ENCODE data around the gene ZMYND12.
"Not testable (repeated sequence)": the region's sequence is repeated elsewhere in the genome, so short reads cannot be mapped to it uniquely, and the experiment has no call there.

Gene ZMYND12

DNA sequence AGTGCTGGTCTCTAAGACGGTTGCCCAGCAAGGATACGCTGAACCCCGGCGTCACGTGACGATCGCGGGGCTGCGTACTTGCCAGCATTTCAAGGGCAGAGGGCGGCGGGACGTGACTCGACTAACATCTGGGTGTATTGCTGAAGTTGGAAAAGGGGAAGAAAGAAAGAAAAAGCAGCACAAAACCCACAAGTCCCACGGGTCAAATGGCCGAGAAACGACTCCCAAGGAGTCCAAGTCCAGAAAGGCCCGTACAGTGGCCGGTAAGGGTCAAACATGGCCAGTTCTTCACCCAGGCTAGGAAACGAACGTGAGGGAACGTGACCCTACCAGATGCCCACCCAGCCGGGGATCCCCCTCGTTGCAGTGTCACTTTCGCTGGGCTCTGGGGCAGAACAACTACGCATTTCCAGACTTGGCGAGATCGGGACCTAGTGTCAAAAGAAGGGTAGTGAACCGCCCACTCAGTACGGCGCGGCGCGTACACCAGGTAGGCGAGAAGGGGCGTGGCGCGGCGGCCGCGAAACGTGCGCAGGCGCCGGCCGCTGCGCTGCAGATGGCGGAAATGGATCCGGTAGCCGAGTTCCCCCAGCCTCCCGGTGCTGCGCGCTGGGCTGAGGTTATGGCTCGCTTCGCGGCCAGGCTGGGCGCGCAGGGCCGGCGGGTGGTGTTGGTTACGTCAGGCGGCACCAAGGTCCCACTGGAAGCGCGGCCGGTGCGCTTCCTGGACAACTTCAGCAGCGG lies at the start of gene ZMYND12, which contains the start of gene PPCS:
Gene ZMYND12 (minus strand): TSS at position 13 of the 744 bp plus-strand sequence. CDS start 25 bp downstream, outside the sequence.
Gene PPCS (plus strand): TSS at position 534 of the 744 bp plus-strand sequence. CDS start 23 bp downstream, at position 557.
- DNase-seq = peak; percentile 90
- in situ Hi-C loops (cut with MboI; ENCODE audit: low pct_unique_long_range_greater_than_20kb, low sequenced_read_pairs) = no loop called here

DNA sequence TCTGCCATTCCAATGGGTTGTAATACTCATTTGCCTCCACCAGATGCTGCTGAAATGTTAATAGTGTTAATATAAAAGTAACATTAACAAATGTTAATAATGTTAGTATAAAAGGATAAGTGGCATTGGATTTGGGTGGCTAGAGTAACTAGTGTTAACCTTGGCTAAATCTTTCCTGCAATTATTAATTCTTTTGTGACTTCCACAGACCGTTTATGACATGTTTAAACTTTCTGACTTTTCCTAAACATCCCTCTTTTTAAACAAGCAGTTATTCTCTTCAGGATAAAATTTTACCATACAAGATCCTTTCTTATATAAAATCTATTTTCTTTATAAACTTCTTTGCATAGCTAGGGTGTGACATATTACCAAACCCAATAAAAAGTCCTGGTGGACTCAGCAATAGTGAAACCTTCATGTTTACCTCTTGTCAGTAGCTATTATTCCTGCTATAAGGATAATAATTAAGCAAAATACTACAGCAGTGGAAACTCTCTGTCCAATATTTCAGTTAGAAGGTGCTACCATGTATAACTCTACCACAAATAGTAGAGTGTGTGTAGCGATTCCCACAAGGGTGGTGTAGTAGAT lies 48.8 kb upstream of the ZMYND12 start:
- DNase-seq = no peak
- in situ Hi-C loops (cut with MboI; ENCODE audit: low pct_unique_long_range_greater_than_20kb, low sequenced_read_pairs) = no loop called here

DNA sequence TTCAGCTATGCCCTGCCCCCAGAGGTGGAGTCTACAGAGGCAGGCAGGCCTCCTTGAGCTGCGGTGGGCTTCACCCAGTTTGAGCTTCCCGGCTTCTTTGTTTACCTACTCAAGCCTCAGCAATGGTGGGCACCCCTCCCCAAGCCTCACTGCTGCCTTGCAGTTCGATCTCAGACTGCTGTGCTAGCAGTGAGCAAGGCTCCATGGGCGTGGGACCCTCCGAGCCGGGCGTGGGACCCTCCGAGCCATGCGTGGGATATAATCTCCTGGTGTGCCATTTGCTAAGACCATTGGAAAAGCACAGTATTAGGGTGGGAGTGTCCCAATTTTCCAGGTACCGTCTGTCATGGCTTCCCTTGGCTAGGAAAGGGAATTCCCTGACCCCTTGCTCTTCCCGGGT lies 46.2 kb upstream of the ZMYND12 start:
- in situ Hi-C loops (cut with MboI; ENCODE audit: low pct_unique_long_range_greater_than_20kb, low sequenced_read_pairs) = not testable (repeated sequence)

GRCh38 chr1:42490237-42490636 lies 34.4 kb upstream of the ZMYND12 start:
- in situ Hi-C loops (cut with MboI; ENCODE audit: low pct_unique_long_range_greater_than_20kb, low sequenced_read_pairs) = no loop called here
- no peak for DNase-seq

More for the DNA sequence above, 46.2 kb upstream of the ZMYND12 start:
- DNase-seq = not testable (repeated sequence)

GRCh38 chr1:42484382-42484781 lies 28.6 kb upstream of the ZMYND12 start:
- no peak for DNase-seq
- in situ Hi-C loops (cut with MboI; ENCODE audit: low pct_unique_long_range_greater_than_20kb, low sequenced_read_pairs) = no loop called here

- in situ Hi-C loops (cut with MboI; ENCODE audit: low pct_unique_long_range_greater_than_20kb, low sequenced_read_pairs) = no loop called here
- DNase-seq = peak; percentile 15
Observed at GRCh38 chr1:42482635-42483153, 26.9 kb upstream of the ZMYND12 start.

DNA sequence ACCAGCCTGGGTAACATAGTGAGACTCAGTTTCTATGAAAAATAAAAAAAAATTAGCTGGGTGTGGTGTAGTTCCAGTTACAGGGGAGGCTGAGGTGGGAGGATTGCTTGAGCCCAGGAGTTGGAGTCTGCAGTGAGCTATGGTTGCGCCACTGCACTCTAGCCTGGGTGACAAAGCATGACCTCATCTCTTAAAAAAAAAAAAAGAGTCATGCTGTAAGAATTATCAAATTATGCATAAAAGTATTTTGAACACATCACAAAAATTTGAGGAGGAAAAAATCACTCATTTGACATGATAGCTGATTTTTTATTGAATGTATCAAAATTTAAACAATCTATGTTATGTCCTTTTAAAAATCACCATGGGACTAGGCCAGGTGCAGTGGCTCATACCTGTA lies 25.1 kb upstream of the ZMYND12 start:
- in situ Hi-C loops (cut with MboI; ENCODE audit: low pct_unique_long_range_greater_than_20kb, low sequenced_read_pairs) = no loop called here
- no peak for DNase-seq

- DNase-seq = peak; percentile 19
- in situ Hi-C loops (cut with MboI; ENCODE audit: low pct_unique_long_range_greater_than_20kb, low sequenced_read_pairs) = no loop called here
Observed at GRCh38 chr1:42479621-42480020, 23.8 kb upstream of the ZMYND12 start.

DNA sequence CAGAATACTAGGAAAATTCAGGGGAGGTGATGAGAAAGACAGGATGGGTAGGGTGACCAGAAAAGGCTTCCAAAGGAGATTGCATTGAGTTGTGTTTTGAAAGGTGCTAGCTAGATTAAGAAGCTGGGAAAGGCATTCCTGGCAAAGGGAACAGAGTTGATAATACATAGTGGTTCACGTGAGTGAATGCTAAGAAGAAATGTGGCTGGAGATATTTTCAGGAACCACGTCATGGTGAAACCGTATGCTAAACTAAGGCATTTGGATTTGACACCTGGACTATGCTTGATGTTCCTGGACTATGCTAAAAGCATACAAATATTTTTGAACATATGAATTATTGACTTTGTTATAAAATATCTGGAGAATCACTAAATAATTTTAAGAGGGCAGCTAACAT lies 22.0 kb upstream of the ZMYND12 start:
- in situ Hi-C loops (cut with MboI; ENCODE audit: low pct_unique_long_range_greater_than_20kb, low sequenced_read_pairs) = no loop called here
- DNase-seq = no peak

DNA sequence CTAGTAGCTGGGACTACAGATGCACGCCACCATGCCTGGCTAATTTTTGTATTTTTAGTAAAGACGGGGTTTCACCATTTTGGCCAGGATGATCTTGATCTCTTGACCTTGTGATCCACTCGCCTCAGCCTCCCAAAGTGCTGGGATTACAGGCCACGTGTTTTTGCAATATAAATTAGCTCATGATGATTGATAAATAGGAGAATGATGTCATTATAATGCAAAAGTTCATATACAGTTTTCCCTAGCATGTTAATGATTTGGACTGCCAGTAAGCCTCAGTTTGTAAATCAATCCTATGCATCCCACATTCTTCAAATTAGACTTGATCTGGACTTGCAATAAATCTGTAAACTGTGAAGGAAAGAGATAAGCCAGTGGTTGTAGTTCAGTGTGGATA lies 21.5 kb upstream of the ZMYND12 start:
- in situ Hi-C loops (cut with MboI; ENCODE audit: low pct_unique_long_range_greater_than_20kb, low sequenced_read_pairs); DNase-seq: not testable (repeated sequence)

- in situ Hi-C loops (cut with MboI; ENCODE audit: low pct_unique_long_range_greater_than_20kb, low sequenced_read_pairs) = no loop called here
Observed at GRCh38 chr1:42476605-42477004, 20.8 kb upstream of the ZMYND12 start.

DNA sequence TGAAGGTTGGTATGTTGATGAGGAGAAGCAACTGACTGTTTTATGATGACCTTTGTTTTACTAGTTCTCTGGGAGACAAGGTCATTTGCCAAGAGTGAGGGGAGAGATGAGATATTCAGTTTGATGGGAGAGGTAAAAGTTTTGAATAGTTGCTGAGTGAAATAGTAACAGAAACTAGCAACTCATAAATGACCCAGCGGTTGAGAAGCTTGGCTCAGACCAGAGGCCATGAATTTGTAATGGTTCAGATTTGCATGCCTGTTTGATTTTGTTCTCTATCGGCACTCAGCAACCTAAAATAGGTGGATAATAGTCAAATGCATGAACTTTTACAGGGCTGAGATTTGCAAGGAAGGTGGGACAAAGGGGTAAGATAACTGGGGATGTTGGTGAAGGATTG lies 13.9 kb upstream of the ZMYND12 start:
- in situ Hi-C loops (cut with MboI; ENCODE audit: low pct_unique_long_range_greater_than_20kb, low sequenced_read_pairs) = no loop called here
- DNase-seq = no peak

More at GRCh38 chr1:42476605-42477004, 20.8 kb upstream of the ZMYND12 start:
- DNase-seq = no peak

GRCh38 chr1:42466030-42466429 lies 10.2 kb upstream of the ZMYND12 start:
- in situ Hi-C loops (cut with MboI; ENCODE audit: low pct_unique_long_range_greater_than_20kb, low sequenced_read_pairs) = no loop called here
- no peak for DNase-seq

- DNase-seq = no peak
- in situ Hi-C loops (cut with MboI; ENCODE audit: low pct_unique_long_range_greater_than_20kb, low sequenced_read_pairs) = no loop called here
Observed at GRCh38 chr1:42463921-42464320, 8.1 kb upstream of the ZMYND12 start.

- in situ Hi-C loops (cut with MboI; ENCODE audit: low pct_unique_long_range_greater_than_20kb, low sequenced_read_pairs) = no loop called here
- DNase-seq = peak; percentile 85
Observed at GRCh38 chr1:42462828-42463763, 7.3 kb upstream of the ZMYND12 start, which contains the start of gene CCDC30. Gene CCDC30, plus strand, starts transcription at chr1:42463286. Its CDS starts 17,266 bp downstream, at chr1:42480552.

GRCh38 chr1:42461196-42461595 lies 5.4 kb upstream of the ZMYND12 start:
- no peak for DNase-seq
- in situ Hi-C loops (cut with MboI; ENCODE audit: low pct_unique_long_range_greater_than_20kb, low sequenced_read_pairs) = no loop called here

- in situ Hi-C loops (cut with MboI; ENCODE audit: low pct_unique_long_range_greater_than_20kb, low sequenced_read_pairs) = no loop called here
- DNase-seq = peak; percentile 76
Observed at GRCh38 chr1:42456754-42457089, 900 bp upstream of the ZMYND12 start.

- in situ Hi-C loops (cut with MboI; ENCODE audit: low pct_unique_long_range_greater_than_20kb, low sequenced_read_pairs) = no loop called here
- no peak for DNase-seq
Observed at GRCh38 chr1:42454403-42454802, 1.4 kb downstream of the ZMYND12 start.

DNA sequence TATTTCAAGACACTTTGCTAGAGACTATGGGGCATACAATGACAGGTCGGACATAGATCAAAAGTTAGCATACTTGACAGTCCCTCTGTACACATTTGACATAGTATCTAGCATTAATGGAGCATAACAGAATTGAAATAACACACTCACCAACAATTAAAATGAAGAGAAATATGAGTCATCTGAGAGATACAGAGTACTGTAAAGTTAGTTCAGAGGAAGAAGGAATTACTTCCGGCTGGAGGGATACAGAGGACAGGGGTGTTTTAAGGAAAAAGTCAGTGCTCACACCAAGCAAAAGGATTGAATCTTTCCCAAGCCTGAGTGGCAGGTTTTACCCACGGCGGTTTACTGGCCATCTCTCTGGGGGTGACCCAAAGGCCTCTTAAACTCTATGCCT lies 2.4 kb downstream of the ZMYND12 start:
- in situ Hi-C loops (cut with MboI; ENCODE audit: low pct_unique_long_range_greater_than_20kb, low sequenced_read_pairs) = no loop called here
- no peak for DNase-seq
